ENCODE data around the gene HOXA5.

The HOXA5 gene

GRCh38 chr7:27143023-27143949 lies at the start of gene HOXA5:
Gene HOXA5 (minus strand): TSS chr7:27143681. CDS start chr7:27143607, 74 bp downstream.
- DNase-seq: no peak

- no peak for DNase-seq
These were observed 49.3 kb upstream of the HOXA5 start for GRCh38 chr7:27192546-27193334.

- no peak for DNase-seq
These were observed 48.5 kb upstream of the HOXA5 start for GRCh38 chr7:27191833-27192545.

GRCh38 chr7:27191161-27191731 lies 47.8 kb upstream of the HOXA5 start:
- no peak for DNase-seq

- DNase-seq: no peak
These were observed 46.7 kb upstream of the HOXA5 start for GRCh38 chr7:27189997-27190748.

- no peak for DNase-seq
These were observed 46.0 kb upstream of the HOXA5 start for GRCh38 chr7:27189295-27189996.

- no peak for DNase-seq
These were observed 45.2 kb upstream of the HOXA5 start for GRCh38 chr7:27188386-27189294.

GRCh38 chr7:27187475-27188385 lies 44.2 kb upstream of the HOXA5 start:
- DNase-seq: no peak

- DNase-seq: no peak
These were observed 43.4 kb upstream of the HOXA5 start for GRCh38 chr7:27186668-27187474.

- no peak for DNase-seq
These were observed 42.6 kb upstream of the HOXA5 start for GRCh38 chr7:27185854-27186667.

- DNase-seq: no peak
These were observed 41.8 kb upstream of the HOXA5 start, which contains the start of gene HOXA11 for GRCh38 chr7:27185013-27185853. Gene HOXA11 (minus strand): TSS chr7:27185232. CDS start chr7:27185144, 88 bp downstream.

- no peak for DNase-seq
These were observed 41.0 kb upstream of the HOXA5 start for GRCh38 chr7:27184337-27185012.

- DNase-seq: no peak
These were observed 40.3 kb upstream of the HOXA5 start for GRCh38 chr7:27183682-27184336.

GRCh38 chr7:27182861-27183681 lies 39.6 kb upstream of the HOXA5 start:
- DNase-seq: no peak
